ENCODE data around the gene TRPC6.

DNA sequence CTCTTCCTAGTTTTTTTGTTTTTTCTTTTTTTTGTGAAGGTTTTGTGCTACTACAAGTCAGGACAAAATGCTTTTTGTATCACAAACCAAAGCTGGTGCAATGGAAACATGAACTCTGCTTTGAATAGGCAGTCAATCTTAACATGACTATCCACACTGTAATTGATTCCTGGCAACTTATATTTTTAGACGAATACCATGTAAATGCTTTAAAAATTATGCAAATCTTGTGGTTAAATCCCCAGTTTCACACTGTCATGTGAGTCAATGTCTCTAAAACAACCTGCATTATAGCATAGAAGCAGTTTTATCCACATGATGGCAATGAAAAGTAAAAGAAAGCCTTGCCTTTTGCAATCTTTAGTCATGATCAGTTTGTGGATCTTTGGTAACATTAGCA lies 8.9 kb downstream of the TRPC6 start:
- TF ChIP-seq, protein P1, sequence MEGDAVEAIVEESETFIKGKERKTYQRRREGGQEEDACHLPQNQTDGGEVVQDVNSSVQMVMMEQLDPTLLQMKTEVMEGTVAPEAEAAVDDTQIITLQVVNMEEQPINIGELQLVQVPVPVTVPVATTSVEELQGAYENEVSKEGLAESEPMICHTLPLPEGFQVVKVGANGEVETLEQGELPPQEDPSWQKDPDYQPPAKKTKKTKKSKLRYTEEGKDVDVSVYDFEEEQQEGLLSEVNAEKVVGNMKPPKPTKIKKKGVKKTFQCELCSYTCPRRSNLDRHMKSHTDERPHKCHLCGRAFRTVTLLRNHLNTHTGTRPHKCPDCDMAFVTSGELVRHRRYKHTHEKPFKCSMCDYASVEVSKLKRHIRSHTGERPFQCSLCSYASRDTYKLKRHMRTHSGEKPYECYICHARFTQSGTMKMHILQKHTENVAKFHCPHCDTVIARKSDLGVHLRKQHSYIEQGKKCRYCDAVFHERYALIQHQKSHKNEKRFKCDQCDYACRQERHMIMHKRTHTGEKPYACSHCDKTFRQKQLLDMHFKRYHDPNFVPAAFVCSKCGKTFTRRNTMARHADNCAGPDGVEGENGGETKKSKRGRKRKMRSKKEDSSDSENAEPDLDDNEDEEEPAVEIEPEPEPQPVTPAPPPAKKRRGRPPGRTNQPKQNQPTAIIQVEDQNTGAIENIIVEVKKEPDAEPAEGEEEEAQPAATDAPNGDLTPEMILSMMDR (IDR thresholded peaks at IDR 0.05; ENCODE audit: insufficient read depth, low read length), result no peak
- no peak for TF ChIP-seq GABPA (IDR thresholded peaks at IDR 0.05; ENCODE audit: low read depth)

Data from HL-60 (cell line).